GM23248 (cell line): ENCODE results near the gene VSIG8. TPM values are rescaled to one million over a fixed set of nuclear protein-coding genes. Genes with fewer than 3 reads are reported as not detected.

Source experiments
- DNase-seq: peaks from one replicate; pipeline ENCODE4 v3.0.0-alpha.2; 2015
- H2AFZ ChIP-seq: fragments of 200-600 bp; sonication (generic); 2 replicates; pipeline ENCODE4 v1.6.1; 2016; ENCODE audit warnings: antibody characterized with exemption
- H3F3A ChIP-seq: fragments of 200-600 bp; sonication (generic); 2 replicates; pipeline ENCODE4 v1.6.1; 2016; ENCODE audit warnings: mild to moderate bottlenecking, antibody characterized with exemption, mixed run types; ENCODE audit not compliant: insufficient read depth
- H3K27ac ChIP-seq: fragments of 200-600 bp; sonication (generic); 2 replicates; pipeline ENCODE4 v1.5.1; 2016; ENCODE audit warnings: mild to moderate bottlenecking
- H3K27me3 ChIP-seq: fragments of 200-600 bp; sonication (generic); replicated peaks from 2 replicates; pipeline ENCODE4 v1.6.1; 2016; ENCODE audit warnings: mild to moderate bottlenecking; ENCODE audit not compliant: insufficient read depth
- H3K36me3 ChIP-seq: fragments of 200-600 bp; sonication (generic); 2 replicates; pipeline ENCODE4 v1.6.1; 2016; ENCODE audit warnings: low read depth, mild to moderate bottlenecking
- H3K4me1 ChIP-seq: fragments of 200-600 bp; sonication (generic); 2 replicates; pipeline ENCODE4 v1.6.1; 2016; ENCODE audit warnings: mild to moderate bottlenecking; ENCODE audit not compliant: insufficient read depth
- H3K4me2 ChIP-seq: fragments of 200-600 bp; sonication (generic); one replicate; pipeline ENCODE4 v1.6.1; 2016; ENCODE audit warnings: mild to moderate bottlenecking; ENCODE audit not compliant: unreplicated experiment
- H3K4me3 ChIP-seq: fragments of 200-600 bp; sonication (generic); 2 replicates; pipeline ENCODE4 v1.5.1; 2016; ENCODE audit warnings: mild to moderate bottlenecking
- H3K79me2 ChIP-seq: fragments of 200-600 bp; sonication (generic); 2 replicates; pipeline ENCODE4 v1.6.1; 2016; ENCODE audit warnings: mild to moderate bottlenecking; ENCODE audit not compliant: insufficient read depth
- H3K9ac ChIP-seq: fragments of 200-600 bp; sonication (generic); 2 replicates; pipeline ENCODE4 v1.6.1; 2016; ENCODE audit warnings: mild to moderate bottlenecking
- H3K9me2 ChIP-seq: fragments of 200-600 bp; sonication (generic); 2 replicates; pipeline ENCODE4 v1.6.1; 2016; ENCODE audit warnings: mixed run types, mild to moderate bottlenecking, moderate library complexity; ENCODE audit not compliant: insufficient read depth
- H3K9me3 ChIP-seq: fragments of 200-600 bp; sonication (generic); one replicate; pipeline ENCODE4 v1.6.1; 2017; ENCODE audit warnings: low read depth
- H4K20me1 ChIP-seq: fragments of 200-600 bp; sonication (generic); 2 replicates; pipeline ENCODE4 v1.6.0; 2016; ENCODE audit not compliant: insufficient read depth
- EZH2 ChIP-seq: fragments of 200-600 bp; sonication (generic); IDR thresholded peaks from 2 replicates; pipeline ENCODE4 v1.6.1; 2018; ENCODE audit warnings: antibody characterized with exemption, mild to moderate bottlenecking; ENCODE audit not compliant: insufficient read depth, poor library complexity, severe bottlenecking
- EZH2phosphoT487 ChIP-seq: fragments of 200-600 bp; sonication (generic); IDR thresholded peaks from 2 replicates; pipeline ENCODE4 v1.6.1; 2018; ENCODE audit warnings: antibody characterized with exemption, moderate library complexity, mild to moderate bottlenecking, low read depth; ENCODE audit not compliant: insufficient read depth
- WGBS, 2 experiments: methylation state at CpG; one replicate each; pipeline ENCODE4 v1.1.6; 2015 to 2017; ENCODE audit warnings: low lambda C conversion rate in 2 of 2, low coverage in 1 of 2; ENCODE audit errors: missing lambda C conversion rate in 2 of 2; 5-methylcytosine and 5-hydroxymethylcytosine counted together
- in situ Hi-C: fragments of 300-500 bp; cut with MboI; formaldehyde crosslinking; loops from 2 replicates; pipeline ENCODE4 v1.15.0; 2020
- polyA plus RNA-seq: library from polyadenylated mRNA; unstranded; fragments of >200 nt; fragmentation: Nextera tagmentation; extraction: Ambion mirVana; gene quantifications from 2 replicates; pipeline ENCODE4 v1.2.1, GENCODE V29; 2016
- total RNA-seq: library from RNA; depleted of rRNA; stranded (reverse); fragments of >200 nt; shearing (Covaris generic); gene quantifications from 2 replicates; pipeline ENCODE4 v1.2.3, GENCODE V29; 2014

The VSIG8 gene
- total and polyA plus RNA-seq, 2 experiments from 2014 or later: not detected

GRCh38 chr1:159849626-159850366, 12.7 kb downstream of the VSIG8 start:
- in situ Hi-C loops: no loop called here
- peaks cover 27% of the 10 kb centered on the region for H3F3A ChIP-seq
- peak; percentile 75 for DNase-seq
- H3K36me3 ChIP-seq: no peaks in the 10 kb centered on the region
- peaks cover 30% of the 10 kb centered on the region for H3K4me1 ChIP-seq
- H3K9ac ChIP-seq: peak overlapping the region; percentile 53
- peak overlapping the region; percentile 64 for H2AFZ ChIP-seq
- H3K9me3 ChIP-seq: no peaks in the 10 kb centered on the region
- 0 out of 2 replicates have a peak, but pooled peaks cover 4% of the 10 kb centered on the region for H3K79me2 ChIP-seq
- no peaks in the 10 kb centered on the region for H3K27me3 ChIP-seq
- H3K4me2 ChIP-seq: peak overlapping the region; percentile 63
- H3K9me2 ChIP-seq: no peaks in the 10 kb centered on the region
- WGBS, 2 experiments: 18 to 30% methylated on average over 2 of the region's 2 CpGs
- peak overlapping the region; percentile 43 for H3K4me3 ChIP-seq
- H4K20me1 ChIP-seq: no peaks in the 10 kb centered on the region
- peak overlapping the region; percentile 90 for H3K27ac ChIP-seq
- TF ChIP-seq EZH2: no peak
- TF ChIP-seq EZH2phosphoT487: no peak

GRCh38 chr1:159848326-159848725, 14.1 kb downstream of the VSIG8 start:
- H3F3A ChIP-seq: peaks cover 20% of the 10 kb centered on the region
- H2AFZ ChIP-seq: no peak overlapping the region
- 40 to 44% methylated on average over 3 of the region's 3 CpGs for WGBS, 2 experiments
- DNase-seq: no peak
- in situ Hi-C loops: no loop called here
- H3K4me2 ChIP-seq: no peak overlapping the region
- 0 out of 2 replicates have a peak, but pooled peaks cover 4% of the 10 kb centered on the region for H3K79me2 ChIP-seq
- no peaks in the 10 kb centered on the region for H3K27me3 ChIP-seq
- TF ChIP-seq EZH2phosphoT487 (no peak), EZH2 (no peak)
- no peaks in the 10 kb centered on the region for H4K20me1 ChIP-seq
- H3K36me3 ChIP-seq: no peaks in the 10 kb centered on the region
- no peaks in the 10 kb centered on the region for H3K9me3 ChIP-seq
- H3K27ac ChIP-seq: peak overlapping the region; percentile 90
- peaks cover 23% of the 10 kb centered on the region for H3K4me1 ChIP-seq
- H3K9ac ChIP-seq: no peak overlapping the region
- H3K4me3 ChIP-seq: no peak overlapping the region
- H3K9me2 ChIP-seq: no peaks in the 10 kb centered on the region

GRCh38 chr1:159847231-159847630, 15.2 kb downstream of the VSIG8 start:
- H3K9ac ChIP-seq: no peak overlapping the region
- no peak overlapping the region for H3K27ac ChIP-seq
- H3K9me2 ChIP-seq: no peaks in the 10 kb centered on the region
- no peaks in the 10 kb centered on the region for H3K27me3 ChIP-seq
- H3K4me3 ChIP-seq: no peak overlapping the region
- WGBS, 2 experiments: 74 to 77% methylated on average over 4 of the region's 4 CpGs
- no peaks in the 10 kb centered on the region for H3K36me3 ChIP-seq
- H4K20me1 ChIP-seq: no peaks in the 10 kb centered on the region
- no peak overlapping the region for H2AFZ ChIP-seq
- no peak overlapping the region for H3K4me2 ChIP-seq
- DNase-seq: no peak
- H3K9me3 ChIP-seq: no peaks in the 10 kb centered on the region
- H3K79me2 ChIP-seq: 0 out of 2 replicates have a peak, but pooled peaks cover under 1% of the 10 kb centered on the region
- TF ChIP-seq EZH2 (no peak), EZH2phosphoT487 (no peak)
- peaks cover 13% of the 10 kb centered on the region; the same call in 1 of the 2 replicates for H3F3A ChIP-seq
- peaks cover 16% of the 10 kb centered on the region for H3K4me1 ChIP-seq
- in situ Hi-C loops: no loop called here

GRCh38 chr1:159845751-159846629, 16.5 kb downstream of the VSIG8 start:
- H4K20me1 ChIP-seq: no peaks in the 10 kb centered on the region
- H3K4me2 ChIP-seq: no peak overlapping the region
- H3K4me3 ChIP-seq: no peak overlapping the region
- peaks cover 13% of the 10 kb centered on the region; the same call in 1 of the 2 replicates for H3F3A ChIP-seq
- no peaks in the 10 kb centered on the region for H3K9me2 ChIP-seq
- in situ Hi-C loops: no loop called here
- no peaks in the 10 kb centered on the region for H3K27me3 ChIP-seq
- TF ChIP-seq EZH2 (no peak), EZH2phosphoT487 (no peak)
- no peak overlapping the region for H3K9ac ChIP-seq
- WGBS, 2 experiments: 83 to 84% methylated on average over 13 of the region's 13 CpGs
- no peak for DNase-seq
- no peaks in the 10 kb centered on the region for H3K36me3 ChIP-seq
- H3K4me1 ChIP-seq: peaks cover 16% of the 10 kb centered on the region
- no peaks in the 10 kb centered on the region for H3K9me3 ChIP-seq
- H3K79me2 ChIP-seq: no peaks in the 10 kb centered on the region
- H2AFZ ChIP-seq: no peak overlapping the region
- H3K27ac ChIP-seq: no peak overlapping the region
